WTC11 (cell line): ENCODE data around the gene UBE2M.

Source experiments
- CDX4 ChIP-seq: fragments of 250-450 bp; sonication (Bioruptor Pico); IDR thresholded peaks from 2 replicates; pipeline ENCODE4 v1.9.0; 2021; ENCODE audit warnings: moderate library complexity, mild to moderate bottlenecking, inconsistent platforms, borderline replicate concordance
- IRF1 ChIP-seq: sonication (generic); formaldehyde crosslinking; IDR thresholded peaks from 2 replicates; pipeline ENCODE4 v1.8.0; 2023; ENCODE audit warnings: missing genetic modification reagents
- TF ChIP-seq, protein P1 (sequence below): fragments of 200-600 bp; IDR thresholded peaks from 2 replicates; pipeline ENCODE4 v1.8.0; 2022; ENCODE audit warnings: antibody characterized with exemption
- TF ChIP-seq, protein P2 (sequence below): sonication (generic); formaldehyde crosslinking; IDR thresholded peaks from 2 replicates; pipeline ENCODE4 v1.8.0; 2023; ENCODE audit warnings: mild to moderate bottlenecking, missing genetic modification reagents

GRCh38 chr19:58569191-58569942, 11.0 kb upstream of the UBE2M start:
- TF ChIP-seq, protein P1, sequence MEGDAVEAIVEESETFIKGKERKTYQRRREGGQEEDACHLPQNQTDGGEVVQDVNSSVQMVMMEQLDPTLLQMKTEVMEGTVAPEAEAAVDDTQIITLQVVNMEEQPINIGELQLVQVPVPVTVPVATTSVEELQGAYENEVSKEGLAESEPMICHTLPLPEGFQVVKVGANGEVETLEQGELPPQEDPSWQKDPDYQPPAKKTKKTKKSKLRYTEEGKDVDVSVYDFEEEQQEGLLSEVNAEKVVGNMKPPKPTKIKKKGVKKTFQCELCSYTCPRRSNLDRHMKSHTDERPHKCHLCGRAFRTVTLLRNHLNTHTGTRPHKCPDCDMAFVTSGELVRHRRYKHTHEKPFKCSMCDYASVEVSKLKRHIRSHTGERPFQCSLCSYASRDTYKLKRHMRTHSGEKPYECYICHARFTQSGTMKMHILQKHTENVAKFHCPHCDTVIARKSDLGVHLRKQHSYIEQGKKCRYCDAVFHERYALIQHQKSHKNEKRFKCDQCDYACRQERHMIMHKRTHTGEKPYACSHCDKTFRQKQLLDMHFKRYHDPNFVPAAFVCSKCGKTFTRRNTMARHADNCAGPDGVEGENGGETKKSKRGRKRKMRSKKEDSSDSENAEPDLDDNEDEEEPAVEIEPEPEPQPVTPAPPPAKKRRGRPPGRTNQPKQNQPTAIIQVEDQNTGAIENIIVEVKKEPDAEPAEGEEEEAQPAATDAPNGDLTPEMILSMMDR = no peak
- TF ChIP-seq IRF1 (CRISPR knock-in tag) (no peak), CDX4 (no peak)
- TF ChIP-seq, protein P2, sequence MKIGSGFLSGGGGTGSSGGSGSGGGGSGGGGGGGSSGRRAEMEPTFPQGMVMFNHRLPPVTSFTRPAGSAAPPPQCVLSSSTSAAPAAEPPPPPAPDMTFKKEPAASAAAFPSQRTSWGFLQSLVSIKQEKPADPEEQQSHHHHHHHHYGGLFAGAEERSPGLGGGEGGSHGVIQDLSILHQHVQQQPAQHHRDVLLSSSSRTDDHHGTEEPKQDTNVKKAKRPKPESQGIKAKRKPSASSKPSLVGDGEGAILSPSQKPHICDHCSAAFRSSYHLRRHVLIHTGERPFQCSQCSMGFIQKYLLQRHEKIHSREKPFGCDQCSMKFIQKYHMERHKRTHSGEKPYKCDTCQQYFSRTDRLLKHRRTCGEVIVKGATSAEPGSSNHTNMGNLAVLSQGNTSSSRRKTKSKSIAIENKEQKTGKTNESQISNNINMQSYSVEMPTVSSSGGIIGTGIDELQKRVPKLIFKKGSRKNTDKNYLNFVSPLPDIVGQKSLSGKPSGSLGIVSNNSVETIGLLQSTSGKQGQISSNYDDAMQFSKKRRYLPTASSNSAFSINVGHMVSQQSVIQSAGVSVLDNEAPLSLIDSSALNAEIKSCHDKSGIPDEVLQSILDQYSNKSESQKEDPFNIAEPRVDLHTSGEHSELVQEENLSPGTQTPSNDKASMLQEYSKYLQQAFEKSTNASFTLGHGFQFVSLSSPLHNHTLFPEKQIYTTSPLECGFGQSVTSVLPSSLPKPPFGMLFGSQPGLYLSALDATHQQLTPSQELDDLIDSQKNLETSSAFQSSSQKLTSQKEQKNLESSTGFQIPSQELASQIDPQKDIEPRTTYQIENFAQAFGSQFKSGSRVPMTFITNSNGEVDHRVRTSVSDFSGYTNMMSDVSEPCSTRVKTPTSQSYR (CRISPR knock-in tag) = no peak
